KBM-7 (cell line): ENCODE results near the gene DENND1A.
"Not testable (repeated sequence)": the region's sequence is repeated elsewhere in the genome, so short reads cannot be mapped to it uniquely, and the experiment has no call there.

Experiments
- DNase-seq: peaks from one replicate; pipeline ENCODE4 v3.0.0-alpha.2; 2015
- in situ Hi-C: fragments of 300-500 bp; cut with MboI; formaldehyde crosslinking; loops from 2 replicates; pipeline ENCODE4 v1.14.3; 2020; ENCODE audit warnings: low sequenced_read_pairs, low pct_unique_long_range_greater_than_20kb, mixed read lengths

Gene DENND1A

DNA sequence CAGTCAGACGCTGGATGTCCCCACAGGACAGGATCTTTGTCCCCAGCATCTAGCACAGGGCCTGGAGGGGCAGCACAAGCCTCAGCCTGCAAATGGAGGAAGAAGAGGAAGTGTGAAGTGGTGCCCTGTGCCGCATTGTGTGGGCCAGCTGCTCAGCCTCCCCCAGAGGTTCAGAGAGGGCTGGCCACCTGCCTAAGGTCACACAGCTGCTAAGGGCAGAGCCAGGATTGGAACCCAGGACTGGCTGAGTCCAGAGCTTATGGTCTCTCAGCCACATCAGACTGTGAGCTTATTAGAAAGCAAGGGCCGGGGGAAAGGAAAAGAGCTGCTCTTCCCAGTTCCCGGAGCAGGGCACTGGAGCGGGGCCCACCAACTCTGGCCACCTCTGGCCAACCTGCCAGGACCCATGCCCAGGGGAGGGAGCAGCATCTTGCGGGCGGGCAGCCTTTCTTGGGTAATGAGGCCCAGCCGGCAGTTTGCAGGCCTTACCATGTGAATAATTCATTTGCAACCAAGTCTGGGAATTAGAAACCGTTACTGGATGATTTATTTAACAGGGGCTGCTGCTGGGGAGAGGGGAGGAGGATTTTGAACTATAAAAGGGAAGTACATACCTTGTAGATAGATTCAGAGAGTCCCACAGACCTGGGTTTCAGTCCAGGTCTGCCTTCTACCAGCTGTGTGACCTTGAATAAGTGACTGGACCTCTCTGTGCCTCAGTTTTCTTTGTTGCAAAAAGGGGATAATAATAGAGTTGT is 585.6 kb downstream of the DENND1A start:
- peak; percentile 56 for DNase-seq
- in situ Hi-C loops: no loop called here

DNA sequence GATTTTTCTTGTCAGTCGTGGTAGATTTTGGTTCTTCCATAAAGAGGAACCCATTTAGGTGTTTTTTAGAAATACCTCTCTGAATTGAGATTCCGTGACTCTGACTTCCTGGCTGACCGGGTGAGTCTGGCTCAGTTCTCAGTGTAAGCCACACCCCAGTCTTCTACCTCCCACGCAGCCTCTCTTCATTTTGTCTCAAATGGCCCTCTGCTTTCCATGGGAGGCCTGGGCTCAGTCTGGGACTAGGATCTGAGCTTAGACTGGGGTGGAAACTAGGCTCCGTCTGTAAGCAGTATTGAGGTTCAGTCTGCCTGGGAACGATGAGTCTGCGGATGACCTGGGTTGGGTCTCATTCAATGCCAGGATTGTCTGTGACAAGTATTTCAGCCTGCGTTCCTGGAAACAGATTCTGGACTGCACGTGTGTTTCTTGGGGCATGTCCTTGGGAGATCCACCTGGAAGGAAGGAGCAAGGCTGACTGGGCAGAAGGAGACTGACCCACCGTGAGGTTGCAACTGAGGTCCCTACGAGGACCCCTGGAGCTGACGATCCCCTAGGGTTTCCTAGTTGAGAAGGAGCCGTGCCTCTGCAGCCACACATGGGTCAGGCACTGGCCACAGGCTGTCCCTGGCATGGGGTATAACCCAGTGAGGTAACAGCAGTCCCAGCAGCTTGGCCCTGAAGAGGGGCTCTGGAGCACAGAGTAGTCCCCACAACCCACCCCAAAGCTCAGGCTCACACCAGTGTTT is 586.3 kb downstream of the DENND1A start:
- in situ Hi-C loops: no loop called here

DNA sequence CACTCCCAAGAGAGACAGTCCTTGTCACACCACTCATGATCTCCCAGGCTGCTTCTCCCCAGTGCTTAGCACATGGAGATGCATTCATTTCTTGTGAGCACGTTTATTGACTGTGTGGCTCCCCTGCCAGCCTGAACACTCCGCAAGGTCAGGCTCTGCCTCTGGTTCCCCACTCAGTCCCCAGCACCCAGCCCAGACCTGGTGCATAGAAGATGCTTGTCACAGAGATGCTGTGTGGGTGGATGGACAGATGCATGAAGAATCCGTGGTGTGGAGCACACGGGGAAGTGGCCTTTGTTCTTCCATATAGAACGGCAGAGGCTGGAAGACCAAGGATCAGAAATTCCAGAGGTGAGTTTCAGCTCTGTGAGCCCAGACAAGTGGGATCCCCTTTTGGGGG is 587.7 kb downstream of the DENND1A start:
- in situ Hi-C loops: no loop called here
- no peak for DNase-seq

More for the DNA sequence above, 586.3 kb downstream of the DENND1A start:
- peak; percentile 84 for DNase-seq

DNA sequence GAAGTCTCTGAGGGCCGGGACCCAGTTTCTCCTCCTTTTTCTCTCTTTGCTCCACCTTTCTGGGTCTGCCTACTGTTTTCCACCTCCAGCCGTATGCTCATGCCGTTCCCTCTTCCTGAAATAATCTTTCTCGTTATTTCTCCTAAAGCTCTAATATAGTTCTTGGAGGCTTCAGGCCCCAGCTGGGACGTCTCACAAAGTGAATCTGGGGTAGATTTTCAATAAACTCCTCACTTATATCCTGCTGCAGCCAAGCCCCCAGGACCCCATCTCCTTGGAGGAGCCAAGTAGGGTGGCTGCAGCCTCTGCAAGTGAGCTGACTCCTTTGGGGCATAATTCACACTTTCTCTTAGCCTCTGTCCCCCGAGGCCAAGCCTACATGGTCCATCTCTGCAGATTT is 588.1 kb downstream of the DENND1A start:
- DNase-seq: no peak
- in situ Hi-C loops: no loop called here

DNA sequence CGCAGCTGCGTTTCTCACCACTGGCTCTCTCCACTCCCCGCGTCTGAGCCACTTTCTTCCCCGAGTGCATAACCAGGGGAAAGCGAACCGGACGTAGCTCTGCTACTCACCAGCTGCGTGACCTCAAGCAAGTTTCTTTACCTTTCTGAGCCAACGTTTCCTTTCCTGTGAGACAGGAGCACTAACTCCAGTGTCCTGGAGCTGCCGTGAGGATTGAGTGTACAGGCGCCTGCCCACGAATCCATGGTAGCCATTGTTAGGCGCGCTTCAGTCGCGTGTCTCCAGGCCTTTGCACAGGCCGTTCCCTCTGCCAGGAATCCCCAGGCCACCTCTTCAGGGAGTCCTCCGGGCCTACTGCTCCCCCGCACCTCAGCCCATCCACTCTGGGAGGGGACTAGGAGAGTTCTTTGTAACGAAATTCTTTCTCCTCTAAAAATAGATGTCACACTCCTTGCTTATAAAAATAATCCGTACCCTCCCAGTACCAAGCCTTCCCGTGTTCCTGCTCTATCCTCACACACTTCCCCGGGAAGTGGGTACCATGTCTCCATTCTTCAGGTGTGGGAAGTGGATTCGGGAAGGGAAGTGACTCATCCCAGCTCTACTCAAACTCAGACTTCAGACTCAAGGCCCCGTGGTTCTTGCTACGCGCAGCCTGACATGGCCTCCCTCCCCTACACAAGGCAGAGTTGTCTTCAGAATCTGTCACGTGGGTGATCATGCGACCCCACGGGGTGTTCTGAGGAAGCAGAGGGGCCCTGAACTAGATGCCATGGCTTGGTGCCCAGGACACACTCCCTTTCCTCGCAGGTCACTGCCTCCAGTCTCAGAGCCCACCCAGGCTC is 590.0 kb downstream of the DENND1A start:
- DNase-seq: peak; percentile 55
- in situ Hi-C loops: no loop called here

DNA sequence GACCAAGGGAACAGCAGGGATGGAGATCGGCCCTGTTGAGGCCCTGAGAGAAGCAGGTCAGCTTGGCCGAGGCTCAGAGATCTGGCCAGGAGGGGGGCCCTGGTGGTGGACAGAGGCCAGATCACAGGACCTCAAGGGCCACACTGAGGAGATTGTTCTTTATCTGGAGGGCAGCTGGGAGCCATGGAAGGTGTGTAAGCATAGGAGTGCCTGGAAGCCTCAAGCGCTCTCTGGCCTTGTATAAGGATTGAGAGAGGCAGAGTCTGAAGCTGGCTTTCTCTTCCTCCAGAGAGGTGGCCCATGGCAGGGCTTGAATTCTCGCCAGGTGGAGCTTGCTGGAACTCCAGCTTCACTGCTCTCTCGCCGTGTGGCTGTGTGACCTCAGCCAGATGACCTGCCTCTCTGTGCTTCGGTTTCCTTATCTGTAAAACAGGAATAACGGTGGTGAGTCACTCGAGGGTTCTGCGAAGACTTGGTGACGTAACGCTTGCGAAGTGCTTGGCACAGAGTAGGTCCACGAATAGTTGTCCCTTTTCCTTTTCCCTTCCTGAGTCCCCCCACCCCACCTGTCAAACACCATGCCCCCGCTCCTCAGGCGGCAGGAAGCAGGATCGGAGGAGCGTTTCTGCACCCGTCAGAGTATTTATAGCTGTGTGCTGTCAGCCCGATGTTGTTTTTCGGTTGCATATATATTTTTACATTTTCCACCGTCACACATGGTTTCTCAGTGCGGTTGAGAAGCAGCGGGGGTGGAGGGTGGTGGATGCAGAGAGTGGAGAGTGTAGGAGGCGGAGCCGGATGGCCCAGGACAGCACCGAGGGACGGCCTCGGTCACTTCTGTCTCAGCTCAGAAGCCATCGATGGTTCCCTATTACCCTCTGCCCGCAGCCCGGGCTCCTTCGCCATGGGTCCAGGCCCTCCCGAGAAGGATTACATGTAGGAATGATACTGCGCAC is 590.9 kb downstream of the DENND1A start:
- in situ Hi-C loops: no loop called here
- DNase-seq: peak; percentile 97

DNA sequence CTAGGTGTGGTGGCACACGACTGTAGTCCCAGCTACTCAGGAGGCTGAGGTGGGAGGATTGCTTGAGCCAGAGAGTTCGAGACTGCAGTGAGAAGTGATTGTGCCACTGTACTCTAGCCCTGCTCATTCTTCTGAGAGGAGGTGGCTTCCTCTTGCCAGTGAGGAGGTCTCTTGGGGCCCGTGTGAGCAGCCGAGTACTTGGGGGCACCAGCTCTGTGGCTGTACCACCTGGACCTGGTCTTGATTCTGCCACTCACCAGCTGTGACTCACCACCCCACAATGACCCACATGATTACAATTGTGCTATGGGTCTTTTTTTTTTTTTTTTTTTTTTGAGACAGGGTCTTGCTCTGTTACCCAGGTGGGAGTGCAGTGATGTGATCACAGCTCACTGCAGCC is 592.0 kb downstream of the DENND1A start:
- in situ Hi-C loops: no loop called here
- DNase-seq: no peak

DNA sequence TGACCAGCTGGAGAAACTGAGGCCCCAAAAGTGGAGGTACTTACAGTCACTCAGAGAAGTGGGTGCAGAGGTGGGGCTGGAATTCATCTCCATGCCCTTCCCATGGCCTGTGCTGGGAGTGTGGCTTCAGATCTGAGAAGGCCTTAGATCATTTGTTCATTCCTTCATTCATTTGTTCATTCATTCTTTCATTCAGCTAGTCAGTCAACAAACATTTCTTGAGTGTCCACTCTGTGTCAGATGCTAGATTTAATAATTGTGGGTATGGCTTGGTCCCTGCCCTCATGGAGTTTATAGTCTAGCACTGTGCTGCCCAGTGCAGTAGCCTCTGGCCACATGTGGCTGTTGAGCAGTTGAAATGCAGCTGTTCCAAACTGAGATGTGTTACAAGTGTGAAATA is 593.0 kb downstream of the DENND1A start:
- in situ Hi-C loops: no loop called here
- no peak for DNase-seq

DNA sequence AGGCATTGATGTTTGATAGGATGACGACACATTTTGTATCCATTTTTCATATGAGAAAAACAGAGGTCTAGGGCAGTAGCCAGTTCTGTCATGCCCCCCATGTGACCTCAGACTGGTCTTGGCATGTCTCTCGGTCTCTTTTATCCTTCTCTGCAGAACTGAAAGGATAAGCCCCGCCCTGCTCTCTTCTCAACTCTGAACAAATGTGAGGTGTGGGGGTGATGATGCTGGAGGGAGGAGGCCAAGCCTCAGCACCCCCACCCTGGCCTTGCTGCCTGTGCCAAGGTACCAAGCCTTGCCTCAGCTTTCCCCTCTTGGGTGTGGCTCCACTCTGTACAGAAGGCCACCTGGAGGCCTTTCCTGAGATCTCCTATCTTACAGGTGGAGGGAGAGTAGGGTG is 593.5 kb downstream of the DENND1A start:
- in situ Hi-C loops: no loop called here
- no peak for DNase-seq

DNA sequence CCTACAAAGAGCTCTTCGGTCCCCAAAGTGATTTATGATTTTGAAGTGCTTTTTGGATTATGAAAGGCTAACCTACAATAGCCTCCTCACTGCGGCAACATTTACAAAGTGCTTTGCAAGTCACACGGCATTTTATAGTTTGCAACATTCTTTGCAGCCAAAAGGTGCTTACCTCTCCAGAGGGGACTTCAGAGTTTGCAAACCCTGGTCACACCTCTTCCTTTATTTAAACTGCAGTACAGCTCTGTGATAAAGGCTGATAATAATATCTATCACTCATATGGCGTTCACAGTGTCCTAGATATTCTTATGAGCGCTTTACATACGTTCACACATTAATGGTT is 594.0 kb downstream of the DENND1A start:
- in situ Hi-C loops: no loop called here

DNA sequence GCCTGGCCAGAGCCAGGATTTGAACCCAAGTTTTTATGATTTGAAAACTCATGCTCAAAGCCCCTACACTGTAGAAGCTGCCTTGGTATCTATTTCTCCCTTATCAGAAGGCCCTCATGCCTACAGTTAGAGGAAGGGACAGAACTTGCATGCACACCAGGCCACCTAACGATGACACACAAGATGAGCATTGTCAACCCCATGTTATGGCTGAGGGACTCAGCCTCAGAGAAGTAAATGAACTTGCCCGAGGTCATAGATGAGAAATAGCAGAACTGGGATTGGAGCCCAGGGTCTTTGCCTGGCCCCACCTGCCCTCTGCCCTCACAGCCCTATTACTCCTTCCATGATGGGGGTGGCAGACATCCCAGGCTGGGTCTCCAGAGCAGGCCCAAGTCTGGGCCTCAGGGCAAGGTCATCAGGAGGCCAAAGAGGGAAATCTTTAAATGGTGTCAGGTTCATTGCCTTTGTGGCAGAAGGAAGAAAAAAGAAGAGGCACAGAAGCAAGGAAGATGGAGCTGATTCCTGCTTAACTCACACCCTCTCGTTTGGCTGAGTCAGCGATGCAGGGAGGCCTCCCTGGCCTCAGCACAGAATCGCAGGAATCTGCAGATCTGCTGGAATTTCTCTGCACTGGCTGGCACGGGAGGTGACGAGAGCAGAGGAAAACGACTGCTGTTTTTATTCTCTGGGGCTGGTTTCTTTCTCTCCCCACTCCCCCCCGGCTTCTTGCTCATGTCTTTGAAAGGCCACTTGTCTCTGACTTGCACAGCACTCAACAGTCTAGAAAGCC is 594.5 kb downstream of the DENND1A start:
- in situ Hi-C loops: no loop called here
- DNase-seq: no peak

More for the DNA sequence above, 594.0 kb downstream of the DENND1A start:
- no peak for DNase-seq

DNA sequence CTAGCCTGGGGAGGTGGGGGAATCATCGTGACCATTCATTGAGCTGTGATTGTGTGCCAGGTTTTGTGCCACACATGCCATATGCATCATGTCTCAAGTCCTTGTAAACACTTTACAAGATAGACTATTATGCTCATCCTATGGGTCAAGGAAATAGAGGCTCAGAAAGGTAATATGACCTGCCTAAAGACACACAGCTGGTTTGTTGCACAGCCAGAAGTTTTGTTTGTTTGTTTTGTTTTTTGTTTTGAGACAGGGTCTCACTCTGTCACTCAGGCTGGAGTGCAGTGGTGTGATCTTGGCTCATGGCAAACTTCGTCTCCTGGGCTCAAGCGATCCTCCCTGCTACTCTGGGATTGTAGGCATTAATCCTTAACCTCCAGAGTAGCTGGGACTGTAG is 595.3 kb downstream of the DENND1A start:
- in situ Hi-C loops: no loop called here
- no peak for DNase-seq

DNA sequence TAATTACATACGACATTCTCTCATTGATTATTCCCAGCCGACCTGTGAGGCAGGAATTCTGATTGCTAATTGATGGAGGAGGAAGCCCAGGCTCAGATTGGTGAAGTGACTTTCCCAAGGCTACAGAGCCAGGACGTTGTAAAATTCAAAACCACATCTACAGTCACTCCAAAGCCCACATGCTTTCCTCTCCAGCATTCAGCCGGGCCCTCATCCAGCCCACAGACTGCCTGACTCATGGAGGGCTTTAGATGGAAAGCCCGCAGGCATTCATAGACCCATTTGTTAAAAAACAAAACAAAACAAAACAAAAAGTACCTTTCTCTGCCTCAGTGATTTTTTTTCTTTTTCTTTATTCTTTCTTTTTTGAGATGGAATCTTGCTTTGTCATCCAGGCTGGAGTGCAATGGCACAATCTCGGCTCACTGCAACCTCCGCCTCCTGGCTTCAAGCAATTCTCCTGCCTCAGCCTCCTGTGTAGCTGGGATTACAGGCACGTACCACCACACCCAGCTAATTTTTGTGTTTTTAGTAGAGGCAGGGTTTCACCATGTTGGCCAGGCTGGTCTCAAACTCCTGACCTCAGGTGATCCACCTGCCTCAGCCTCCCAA is 596.8 kb downstream of the DENND1A start:
- DNase-seq, in situ Hi-C loops: not testable (repeated sequence)

DNA sequence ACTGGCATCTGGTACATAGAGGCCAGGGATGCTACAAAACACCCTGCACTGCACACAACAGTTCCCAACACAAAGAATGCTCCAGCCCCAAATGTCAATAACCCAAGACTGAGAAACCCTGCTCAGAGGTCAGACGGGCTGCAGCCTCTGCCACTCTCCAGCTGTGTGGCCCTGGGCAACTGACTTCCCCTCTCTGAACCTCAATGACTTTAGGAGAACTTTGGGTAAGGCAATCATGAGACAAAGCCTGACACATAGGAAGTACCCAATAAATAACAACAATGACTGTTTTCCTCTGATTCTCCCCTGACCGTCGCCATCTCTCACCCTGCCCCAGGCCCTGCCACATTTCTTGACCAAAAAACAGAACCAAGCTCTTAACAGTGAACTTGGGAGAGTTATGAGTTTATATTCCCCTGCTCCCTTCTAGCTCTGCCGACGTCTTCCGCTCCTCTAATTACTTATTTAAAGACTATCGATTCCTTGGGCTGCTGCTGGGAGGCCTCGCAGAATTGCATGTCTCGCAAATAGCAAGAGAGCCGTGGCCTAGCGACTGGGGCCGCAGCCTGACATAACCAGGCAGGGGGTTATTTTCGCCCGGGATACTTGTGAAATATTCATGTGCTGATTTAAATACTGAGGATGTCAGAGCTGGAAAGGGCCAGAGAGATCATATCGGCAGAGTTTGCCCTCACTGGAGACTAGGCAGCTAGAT is 598.4 kb downstream of the DENND1A start:
- DNase-seq: no peak
- in situ Hi-C loops: no loop called here
